GM19452 (cell line): Measurements from ENCODE around the gene ANKS1B.
"Not testable (repeated sequence)": the region's sequence is repeated elsewhere in the genome, so short reads cannot be mapped to it uniquely, and the experiment has no call there.

Experiments
- ATAC-seq: cut with Tn5 transposase; IDR thresholded peaks from one replicate; pipeline ENCODE4 v1.9.1; 2021; ENCODE audit not compliant: unreplicated experiment

The ANKS1B gene

GRCh38 chr12:99709116-99709515 lies 275.6 kb downstream of the ANKS1B start:
- no peak for ATAC-seq

GRCh38 chr12:99707883-99708282 lies 276.9 kb downstream of the ANKS1B start:
- ATAC-seq: no peak

DNA sequence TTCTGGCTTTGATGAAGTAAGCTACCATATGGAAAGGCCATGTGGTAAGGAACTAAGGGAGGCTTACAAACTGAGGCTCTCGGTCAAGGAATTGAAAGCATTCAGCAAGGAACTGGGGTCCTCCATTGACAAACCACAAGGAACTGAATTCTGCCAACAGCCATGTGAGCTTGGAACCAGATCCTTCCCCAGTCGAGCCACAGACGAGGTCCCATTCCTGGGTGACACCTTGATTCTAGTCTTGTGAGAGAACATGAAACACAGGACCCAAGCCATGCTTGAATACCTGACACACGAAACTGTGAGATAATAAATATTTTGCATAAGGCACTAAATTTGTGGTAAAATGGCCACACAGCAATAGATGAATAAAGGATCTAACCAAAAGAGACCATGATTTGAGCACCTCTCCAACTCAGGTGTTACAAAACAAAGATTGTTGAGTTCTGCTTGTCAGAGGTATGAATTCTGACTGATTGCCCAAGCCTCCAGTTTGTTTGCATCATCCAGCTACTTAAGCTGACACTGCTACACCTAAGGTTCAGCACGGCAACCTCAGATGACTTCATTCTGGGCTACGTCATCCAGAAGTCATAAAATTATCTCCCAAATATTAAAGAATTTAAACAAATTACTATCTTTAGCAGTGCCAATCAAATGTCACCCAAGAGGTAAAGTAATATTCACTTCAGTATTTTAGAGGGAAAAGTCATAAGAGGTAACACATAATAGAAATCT lies 277.8 kb downstream of the ANKS1B start:
- no peak for ATAC-seq

DNA sequence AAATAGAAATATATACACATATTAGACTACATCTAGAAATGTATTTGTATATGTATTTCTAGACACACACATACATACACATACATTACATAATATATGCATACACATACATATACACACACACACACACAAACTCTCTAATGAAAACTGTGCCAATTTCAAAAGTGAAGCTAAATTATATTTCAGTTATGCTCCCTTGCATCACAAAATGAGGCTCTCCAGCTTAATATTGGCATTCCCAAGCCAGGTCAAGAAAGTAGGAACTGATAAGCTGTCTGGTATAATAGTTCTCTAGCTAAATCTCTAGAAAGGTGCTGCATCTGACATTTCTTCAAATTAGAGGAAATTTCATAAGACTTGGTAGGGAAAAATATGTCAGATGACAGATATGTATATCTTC lies 280.3 kb downstream of the ANKS1B start:
- no peak for ATAC-seq

GRCh38 chr12:99704036-99704435 lies 280.7 kb downstream of the ANKS1B start:
- no peak for ATAC-seq

DNA sequence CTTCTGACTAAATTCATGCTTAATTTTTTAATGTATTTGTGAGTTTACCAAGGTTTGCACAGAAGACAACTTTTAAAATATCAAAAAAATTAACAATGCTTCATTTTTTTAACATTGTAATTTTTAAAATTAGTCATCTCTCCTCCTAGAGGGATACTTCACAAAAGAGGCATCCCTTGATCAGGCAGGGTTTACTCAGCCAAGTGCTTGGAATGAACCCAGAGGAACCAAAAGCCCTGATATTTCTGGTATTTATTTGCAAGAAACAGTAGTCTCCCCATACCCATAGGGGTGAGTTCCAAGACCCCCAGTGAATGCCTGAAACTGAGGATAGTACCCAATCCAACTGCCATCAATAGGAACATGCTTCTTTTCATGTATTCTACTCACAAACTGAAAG lies 284.7 kb downstream of the ANKS1B start:
- no peak for ATAC-seq

- no peak for ATAC-seq
These were observed 289.7 kb downstream of the ANKS1B start for GRCh38 chr12:99695050-99695449.

- no peak for ATAC-seq
These were observed 298.6 kb downstream of the ANKS1B start for GRCh38 chr12:99686142-99686541.

- no peak for ATAC-seq
These were observed 304.5 kb downstream of the ANKS1B start for GRCh38 chr12:99680276-99680675.

DNA sequence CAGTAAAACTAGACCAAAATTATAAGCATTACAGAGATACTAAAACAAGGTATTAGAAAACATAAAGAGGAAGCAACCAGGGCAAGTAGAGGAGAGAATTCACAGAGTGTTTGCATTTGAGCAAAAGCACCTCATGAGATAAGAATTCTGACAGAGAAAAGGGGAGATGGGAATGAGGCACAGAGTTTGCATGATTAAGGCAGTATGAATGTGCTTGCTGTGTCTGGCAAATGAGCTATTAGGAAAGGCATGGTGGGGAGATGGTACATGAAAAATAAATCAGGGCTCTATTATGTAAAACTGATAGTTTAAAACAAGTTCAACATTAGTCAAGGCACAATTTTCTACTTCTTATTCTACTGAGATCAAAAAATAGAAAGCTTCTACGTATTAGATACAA lies 314.1 kb downstream of the ANKS1B start:
- no peak for ATAC-seq

DNA sequence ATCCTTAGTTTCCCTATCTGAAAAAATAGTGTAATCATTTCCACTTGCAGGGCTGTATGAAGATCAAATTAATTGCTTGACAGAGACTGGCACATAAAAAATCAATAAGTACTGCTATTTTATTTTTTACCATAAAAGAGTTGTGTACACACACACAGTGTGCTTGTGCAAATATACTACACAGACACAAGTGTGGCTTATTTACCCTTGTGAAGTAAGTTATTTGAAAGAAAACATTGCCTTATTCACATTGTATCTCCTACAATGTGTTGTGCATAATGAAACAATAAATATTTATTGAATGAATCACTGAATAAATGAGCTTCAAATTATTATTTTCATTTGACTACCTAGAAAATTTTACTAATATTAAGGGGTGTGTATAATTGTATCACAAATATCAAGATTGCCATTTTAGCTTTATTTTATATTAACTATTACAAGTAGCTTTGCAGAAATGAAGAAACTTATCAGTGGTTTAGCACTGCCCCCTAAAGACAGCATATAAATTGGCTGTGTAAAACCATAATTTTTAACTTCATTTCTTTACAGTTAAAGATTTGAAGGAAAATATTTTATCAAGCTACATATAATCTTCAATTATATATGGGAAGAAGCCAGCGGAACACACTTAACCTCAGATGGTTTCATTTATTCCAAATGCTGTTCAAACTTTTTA lies 325.9 kb downstream of the ANKS1B start:
- ATAC-seq: no peak

DNA sequence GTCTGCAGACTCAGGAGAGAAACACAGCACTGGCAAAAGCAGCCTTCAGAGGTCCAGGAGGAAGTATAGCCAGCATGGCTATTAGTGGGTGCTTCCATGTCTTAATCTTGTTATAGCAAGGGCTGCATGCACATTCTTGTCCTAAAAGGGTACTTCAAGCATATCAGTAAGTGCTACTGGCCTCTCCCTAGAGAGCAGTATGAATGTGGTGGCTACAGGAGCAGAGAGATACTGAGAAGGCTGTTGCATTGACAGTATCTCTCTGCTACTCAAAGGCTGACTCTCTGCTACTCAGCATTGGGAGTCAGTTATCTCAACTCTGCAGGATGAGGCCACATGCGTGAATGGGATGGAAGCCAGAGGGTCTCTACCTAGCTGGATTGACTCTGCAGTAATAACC lies 335.2 kb downstream of the ANKS1B start:
- no peak for ATAC-seq

DNA sequence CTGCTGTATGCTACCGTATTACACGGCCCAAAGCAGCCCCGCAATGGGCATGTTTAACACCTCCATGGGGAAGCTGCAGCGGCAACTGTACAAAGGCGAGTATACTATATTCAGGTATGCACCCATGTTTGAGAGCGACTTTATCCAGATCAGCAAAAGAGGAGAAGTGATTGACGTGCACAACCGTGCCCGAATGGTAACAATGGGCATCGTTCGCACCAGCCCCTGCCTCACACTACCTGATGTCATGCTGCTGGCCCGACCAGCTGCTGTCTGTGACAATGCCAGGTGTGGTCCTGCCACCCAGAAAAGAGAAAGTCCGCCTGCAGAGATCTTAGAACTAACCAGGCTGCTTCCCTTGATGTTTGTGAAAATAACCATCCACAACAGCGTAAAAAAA lies 336.6 kb downstream of the ANKS1B start:
- no peak for ATAC-seq

DNA sequence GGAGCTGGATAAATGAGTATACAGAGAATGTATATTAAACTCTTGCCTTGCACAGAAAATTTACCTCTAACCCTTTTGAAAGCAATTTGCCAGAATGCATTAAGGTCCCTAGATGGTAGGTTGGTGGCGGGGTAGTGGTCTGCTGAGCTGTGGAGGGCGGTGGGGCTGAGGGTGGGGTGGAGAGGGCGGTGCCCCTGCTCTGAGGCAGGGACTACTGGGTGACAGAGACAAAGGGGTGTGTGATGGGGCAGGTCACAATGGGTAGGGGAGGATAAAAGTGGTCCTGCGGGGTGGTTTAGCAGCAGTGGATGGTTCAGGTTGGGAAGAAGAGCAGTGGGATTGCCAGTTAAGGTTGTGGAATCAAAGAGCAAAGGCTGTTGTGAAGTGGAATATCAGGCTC lies 337.3 kb downstream of the ANKS1B start, which contains the start of gene GARIN6:
Gene GARIN6, plus strand, starts transcription at position 301 of the 400 bp plus-strand sequence. CDS start 422 bp downstream, outside the sequence.
- no peak for ATAC-seq

DNA sequence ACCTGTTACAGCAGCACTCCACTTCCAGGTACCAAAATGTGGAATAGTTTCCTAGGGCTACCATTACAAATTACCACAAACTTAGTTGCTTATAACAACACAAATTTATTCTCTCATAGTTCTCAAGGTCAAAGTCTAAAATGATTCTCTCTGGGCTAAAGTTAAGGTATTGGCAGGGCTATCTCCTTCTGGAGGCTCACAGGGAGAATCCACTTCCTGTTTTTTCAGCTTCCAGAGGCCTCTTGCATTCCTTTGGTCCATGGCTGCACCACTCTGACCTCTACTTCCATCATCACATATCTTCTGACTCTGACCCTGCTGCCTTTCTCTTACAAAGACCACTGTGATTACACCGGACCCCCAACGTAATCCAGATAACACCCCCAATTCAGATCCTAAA lies 340.1 kb downstream of the ANKS1B start:
- ATAC-seq: no peak

DNA sequence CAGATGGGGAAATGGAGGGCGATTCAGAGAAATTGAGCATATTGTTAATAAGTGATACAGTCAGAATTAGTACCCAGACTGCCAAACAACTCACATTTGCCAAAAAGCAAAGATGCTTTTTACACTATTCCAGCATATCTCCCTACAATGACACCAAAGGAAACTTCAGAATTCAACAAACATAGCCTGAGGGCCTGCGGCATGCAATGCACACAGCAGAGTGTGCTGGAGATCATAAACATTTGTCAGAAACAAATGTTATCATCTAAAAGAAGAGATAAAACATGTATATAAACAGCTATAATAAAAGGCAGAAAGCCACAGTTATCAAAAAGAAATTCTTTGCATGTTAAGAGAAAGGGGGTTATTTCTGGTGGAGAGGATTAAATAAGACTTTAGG lies 357.3 kb downstream of the ANKS1B start:
- ATAC-seq: no peak

DNA sequence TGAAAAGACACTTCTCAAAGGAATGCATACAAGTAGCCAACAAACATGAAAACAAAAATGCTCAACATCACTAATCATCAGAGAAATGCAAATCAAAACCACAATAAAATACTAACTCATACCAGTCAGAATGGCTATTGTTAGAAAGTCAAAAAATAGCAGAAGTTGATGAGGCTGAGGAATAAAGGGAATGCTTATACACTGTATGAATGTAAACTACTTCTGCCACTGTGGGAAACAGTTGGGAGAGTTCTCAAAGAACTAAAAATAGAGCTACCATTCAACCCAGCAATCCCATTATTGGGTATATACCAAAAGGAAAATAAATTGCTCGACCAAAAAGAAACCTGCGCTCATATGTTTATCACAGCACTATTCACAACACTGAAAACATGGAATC lies 360.1 kb downstream of the ANKS1B start:
- not testable (repeated sequence) for ATAC-seq

GRCh38 chr12:99620159-99620479 lies 364.6 kb downstream of the ANKS1B start:
- ATAC-seq: no peak

- ATAC-seq: peak; percentile 92
These were observed 365.2 kb downstream of the ANKS1B start for GRCh38 chr12:99619389-99620158.

DNA sequence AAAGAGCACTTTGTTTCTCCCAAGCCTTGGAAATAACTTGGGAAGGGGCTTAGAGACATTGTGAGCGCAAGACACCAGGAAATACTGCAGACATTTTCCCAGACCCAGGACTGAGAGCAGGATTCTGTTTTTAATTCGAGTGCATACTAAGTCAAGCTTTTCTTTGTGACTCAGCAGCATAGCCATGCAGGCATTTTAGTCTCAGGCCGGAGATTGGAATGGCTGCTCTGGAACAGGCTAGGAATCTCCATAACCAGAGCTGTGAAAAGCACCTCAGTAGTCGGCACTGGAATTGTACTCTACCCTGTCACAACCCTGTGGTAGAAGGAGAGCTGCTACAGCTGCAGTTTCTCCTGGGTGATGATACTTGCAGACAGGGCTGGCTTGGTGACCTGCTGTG lies 366.1 kb downstream of the ANKS1B start:
- ATAC-seq: no peak

GRCh38 chr12:99611599-99611998 lies 373.1 kb downstream of the ANKS1B start:
- no peak for ATAC-seq

DNA sequence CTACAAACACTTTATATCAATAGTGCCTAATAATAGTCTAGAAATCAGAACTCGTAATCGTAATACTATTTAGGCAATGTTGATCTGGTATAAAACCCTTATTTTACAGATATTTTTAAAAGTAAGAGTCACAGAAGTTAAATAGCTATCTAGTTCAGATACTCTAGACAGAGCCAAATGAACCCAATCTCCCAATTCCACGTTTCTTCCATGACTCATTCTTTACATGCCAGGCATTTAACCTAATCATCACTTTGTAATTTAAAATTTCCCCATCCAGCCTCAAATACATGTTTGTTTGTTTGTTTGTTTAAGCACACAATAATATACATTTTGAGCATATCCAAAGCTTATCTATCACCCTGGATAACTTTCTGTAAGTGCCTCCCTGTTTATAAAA lies 373.6 kb downstream of the ANKS1B start:
- ATAC-seq: no peak
